ENCODE data around the gene CHORDC1.
A peak's percentile ranks its signal among the peaks of the same experiment; 100 is the strongest.

The CHORDC1 gene

GRCh38 chr11:90221803-90222458, 918 bp downstream of the CHORDC1 start:
- H3K4me3 ChIP-seq (ENCODE audit: low read depth, low read length), result peak overlapping the region; percentile 86
- no peak for DNase-seq

GRCh38 chr11:90220391-90220790, 2.5 kb downstream of the CHORDC1 start:
- peaks cover 24% of the 10 kb centered on the region for H3K36me3 ChIP-seq
- DNase-seq, result no peak
- H3K9me3 ChIP-seq, result no peaks in the 10 kb centered on the region
- H3K4me3 ChIP-seq (ENCODE audit: low read depth, low read length), result peak overlapping the region; percentile 86
- no peaks in the 10 kb centered on the region; the same call in 1 of the 2 replicates for H3K4me1 ChIP-seq
- TF ChIP-seq CTCF (IDR thresholded peaks at IDR 0.05; ENCODE audit: low read depth, low read length), result no peak
- H3K27me3 ChIP-seq, result no peaks in the 10 kb centered on the region

More at GRCh38 chr11:90221803-90222458, 918 bp downstream of the CHORDC1 start:
- H3K4me1 ChIP-seq, result no peaks in the 10 kb centered on the region; the same call in 1 of the 2 replicates
- peaks cover 10% of the 10 kb centered on the region; the same call in 1 of the 2 replicates for H3K36me3 ChIP-seq
- H3K27me3 ChIP-seq, result no peaks in the 10 kb centered on the region
- no peaks in the 10 kb centered on the region for H3K9me3 ChIP-seq
- no peak for TF ChIP-seq CTCF (IDR thresholded peaks at IDR 0.05; ENCODE audit: low read depth, low read length)

GRCh38 chr11:90219438-90219837, 3.4 kb downstream of the CHORDC1 start:
- peaks cover 32% of the 10 kb centered on the region for H3K36me3 ChIP-seq
- H3K4me1 ChIP-seq, result no peaks in the 10 kb centered on the region; the same call in 1 of the 2 replicates
- no peak for DNase-seq
- no peaks in the 10 kb centered on the region for H3K9me3 ChIP-seq
- no peak overlapping the region for H3K4me3 ChIP-seq (ENCODE audit: low read depth, low read length)
- TF ChIP-seq CTCF (IDR thresholded peaks at IDR 0.05; ENCODE audit: low read depth, low read length), result no peak
- no peaks in the 10 kb centered on the region for H3K27me3 ChIP-seq

GRCh38 chr11:90218606-90219005, 4.2 kb downstream of the CHORDC1 start:
- no peaks in the 10 kb centered on the region for H3K9me3 ChIP-seq
- no peak overlapping the region for H3K4me3 ChIP-seq (ENCODE audit: low read depth, low read length)
- peak; percentile 33 for DNase-seq
- H3K36me3 ChIP-seq, result peaks cover 39% of the 10 kb centered on the region
- H3K27me3 ChIP-seq, result no peaks in the 10 kb centered on the region
- TF ChIP-seq CTCF (IDR thresholded peaks at IDR 0.05; ENCODE audit: low read depth, low read length), result peak; percentile 15; the same call in 1 of the 2 replicates
- H3K4me1 ChIP-seq, result no peaks in the 10 kb centered on the region; the same call in 1 of the 2 replicates

- H3K4me1 ChIP-seq, result no peaks in the 10 kb centered on the region; the same call in 1 of the 2 replicates
- no peak for TF ChIP-seq CTCF (IDR thresholded peaks at IDR 0.05; ENCODE audit: low read depth, low read length)
- no peaks in the 10 kb centered on the region for H3K27me3 ChIP-seq
- H3K36me3 ChIP-seq, result peaks cover 58% of the 10 kb centered on the region
- no peak for DNase-seq
- no peak overlapping the region for H3K4me3 ChIP-seq (ENCODE audit: low read depth, low read length)
- H3K9me3 ChIP-seq, result no peaks in the 10 kb centered on the region
Observed at GRCh38 chr11:90216611-90217010, 6.2 kb downstream of the CHORDC1 start.

GRCh38 chr11:90213322-90213721, 9.5 kb downstream of the CHORDC1 start:
- no peaks in the 10 kb centered on the region for H3K9me3 ChIP-seq
- H3K4me3 ChIP-seq (ENCODE audit: low read depth, low read length), result no peak overlapping the region
- DNase-seq, result no peak
- H3K4me1 ChIP-seq, result no peaks in the 10 kb centered on the region
- peaks cover 86% of the 10 kb centered on the region for H3K36me3 ChIP-seq
- TF ChIP-seq CTCF (IDR thresholded peaks at IDR 0.05; ENCODE audit: low read depth, low read length), result no peak
- no peaks in the 10 kb centered on the region for H3K27me3 ChIP-seq
